Activated CD4-positive, alpha-beta memory T cell treated with anti-CD3 and anti-CD28 coated beads for 36 hours (primary cell): Measurements from ENCODE around the gene PIK3C2G. TPM values are rescaled to one million over a fixed set of nuclear protein-coding genes. Genes with fewer than 3 reads are reported as not detected.

Experiments
- CTCF ChIA-PET: fragments of 350-600 bp; sonication (Branson Sonifier 250); formaldehyde crosslinking; loops from one replicate; lab custom pipeline; 2021; ENCODE audit warnings: antibody characterized with exemption, inconsistent platforms; lab: Charles Lee
- POLR2A ChIA-PET: fragments of 350-600 bp; sonication (Branson Sonifier 250); formaldehyde crosslinking; loops from one replicate; lab custom pipeline; 2021; ENCODE audit warnings: antibody characterized with exemption; lab: Charles Lee
- DNase-seq: peaks from one replicate; pipeline ENCODE4 v3.0.0-alpha.2; 2020
- H3K27ac Mint-ChIP-seq: one replicate; pipeline ENCODE4 v1.8.0; 2021; ENCODE audit warnings: mixed read lengths
- H3K27me3 Mint-ChIP-seq: one replicate; pipeline ENCODE4 v1.8.0; 2021; ENCODE audit warnings: mixed read lengths
- H3K36me3 Mint-ChIP-seq: one replicate; pipeline ENCODE4 v1.8.0; 2021; ENCODE audit warnings: mixed read lengths
- H3K4me1 Mint-ChIP-seq: one replicate; pipeline ENCODE4 v1.8.0; 2021; ENCODE audit warnings: low read depth, mixed read lengths
- H3K4me3 Mint-ChIP-seq: one replicate; pipeline ENCODE4 v1.8.0; 2021; ENCODE audit warnings: mild to moderate bottlenecking, mixed read lengths
- H3K9me3 Mint-ChIP-seq: one replicate; pipeline ENCODE4 v1.8.0; 2021; ENCODE audit warnings: mixed read lengths
- intact Hi-C: fragments of 100-400 bp; cut with micrococcal nuclease; formaldehyde crosslinking; loops from one replicate; pipeline ENCODE4 v1.15.1; 2023
- total RNA-seq, 2 experiments: library from RNA; stranded (reverse); gene quantifications; one replicate each; pipeline ENCODE4 v1.2.3, GENCODE V29; 2021

Gene PIK3C2G
- total RNA-seq, 2 experiments from 2014 or later = not detected

DNA sequence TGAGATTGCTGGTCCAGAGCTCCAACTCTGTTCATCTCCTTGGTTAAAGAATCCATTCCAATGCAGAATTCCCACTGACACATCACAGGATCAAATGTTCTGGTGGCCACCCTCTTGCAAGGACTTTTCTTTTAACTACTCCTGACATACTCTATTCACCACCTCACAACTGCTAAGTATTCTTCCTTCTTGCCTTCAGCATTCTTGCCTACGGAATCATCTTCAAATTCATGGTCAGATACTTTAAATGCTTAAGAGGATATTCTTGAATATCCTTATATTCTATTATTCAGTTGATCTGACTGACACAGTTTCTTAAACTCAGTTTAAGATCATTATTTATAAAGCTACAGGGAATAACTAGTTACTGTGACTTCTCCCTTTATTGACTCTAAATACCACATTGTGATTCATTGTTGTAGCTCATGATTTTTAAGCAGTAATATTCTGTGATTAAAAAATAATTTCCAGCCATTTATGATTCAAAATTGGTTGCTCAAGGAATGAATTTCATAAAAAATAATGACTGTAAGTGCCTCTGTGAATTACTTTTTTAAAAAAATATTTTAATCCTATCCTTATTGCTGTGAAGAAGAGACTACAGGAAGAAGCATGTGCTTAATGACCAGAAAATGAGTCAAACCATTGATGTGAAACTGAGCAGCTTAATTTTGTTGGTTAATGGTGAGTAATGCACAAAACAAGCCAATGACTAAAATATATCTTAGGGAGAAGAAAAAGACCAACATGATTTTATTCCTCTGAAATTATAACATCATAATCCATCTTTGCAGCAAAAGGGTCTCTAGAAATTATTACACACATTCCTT lies 207.1 kb downstream of the PIK3C2G start:
- Mint-ChIP-seq H3K27ac (no peak overlapping the region), H3K4me1 (no peaks in the 10 kb centered on the region), H3K27me3 (no peaks in the 10 kb centered on the region), H3K36me3 (no peaks in the 10 kb centered on the region), H3K4me3 (no peak overlapping the region), H3K9me3 (no peaks in the 10 kb centered on the region)
- no peak for DNase-seq
- ChIA-PET POLR2A (no interaction called here), CTCF (no interaction called here)
- intact Hi-C loops = no loop called here

DNA sequence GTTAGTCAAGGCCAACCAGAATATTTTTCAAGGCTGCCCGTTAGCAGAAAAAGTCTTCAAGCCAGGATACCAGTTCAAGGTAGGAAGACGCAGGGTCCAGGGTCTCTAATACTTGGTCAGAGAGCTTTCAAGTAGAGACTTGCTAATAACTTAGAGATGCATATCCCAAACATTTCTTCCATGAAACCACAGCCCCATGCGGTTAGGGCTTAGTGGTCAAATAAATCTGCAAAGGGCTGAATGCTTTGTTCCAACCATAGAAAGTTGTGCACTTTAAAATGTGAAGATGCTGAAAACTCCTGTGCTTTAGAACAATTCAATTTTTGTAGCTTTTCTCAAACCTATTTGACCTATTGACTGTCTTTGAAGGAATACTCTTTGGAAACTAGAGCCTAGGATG lies 208.9 kb downstream of the PIK3C2G start:
- H3K4me3 Mint-ChIP-seq = no peak overlapping the region
- intact Hi-C loops = no loop called here
- H3K36me3 Mint-ChIP-seq = no peaks in the 10 kb centered on the region
- no peak for DNase-seq
- H3K27ac Mint-ChIP-seq = no peak overlapping the region
- CTCF ChIA-PET = interaction anchor here (0.7 kb wide), 1 partner anchor 259 kb away, joined by 6 read pairs; no protein-coding TSS in a partner anchor
- H3K4me1 Mint-ChIP-seq = no peaks in the 10 kb centered on the region
- no peaks in the 10 kb centered on the region for H3K9me3 Mint-ChIP-seq
- no peaks in the 10 kb centered on the region for H3K27me3 Mint-ChIP-seq
- POLR2A ChIA-PET = no interaction called here

DNA sequence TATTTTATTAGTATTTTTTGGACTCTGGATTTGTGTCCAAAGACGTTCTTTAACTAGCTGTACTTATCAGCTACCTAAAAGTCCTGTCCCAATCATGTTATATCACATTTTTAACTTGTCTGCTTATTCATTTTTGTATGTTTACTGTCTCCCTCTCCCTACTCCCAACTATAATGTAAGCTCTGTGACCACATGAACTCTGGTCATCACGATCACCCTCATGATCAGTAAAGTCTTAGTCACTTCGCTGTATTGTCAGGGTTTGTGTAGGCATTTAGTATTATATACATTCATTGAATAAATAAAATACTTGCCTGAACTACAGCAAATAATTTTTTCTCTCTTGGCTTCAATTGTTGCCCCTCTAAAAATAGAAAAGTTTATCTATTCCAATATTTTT lies 211.0 kb downstream of the PIK3C2G start:
- intact Hi-C loops = no loop called here
- DNase-seq = no peak
- ChIA-PET CTCF (no interaction called here), POLR2A (no interaction called here)
- no peaks in the 10 kb centered on the region for H3K4me1 Mint-ChIP-seq
- no peak overlapping the region for H3K27ac Mint-ChIP-seq
- H3K36me3 Mint-ChIP-seq = no peaks in the 10 kb centered on the region
- no peaks in the 10 kb centered on the region for H3K27me3 Mint-ChIP-seq
- H3K9me3 Mint-ChIP-seq = no peaks in the 10 kb centered on the region
- H3K4me3 Mint-ChIP-seq = no peak overlapping the region

DNA sequence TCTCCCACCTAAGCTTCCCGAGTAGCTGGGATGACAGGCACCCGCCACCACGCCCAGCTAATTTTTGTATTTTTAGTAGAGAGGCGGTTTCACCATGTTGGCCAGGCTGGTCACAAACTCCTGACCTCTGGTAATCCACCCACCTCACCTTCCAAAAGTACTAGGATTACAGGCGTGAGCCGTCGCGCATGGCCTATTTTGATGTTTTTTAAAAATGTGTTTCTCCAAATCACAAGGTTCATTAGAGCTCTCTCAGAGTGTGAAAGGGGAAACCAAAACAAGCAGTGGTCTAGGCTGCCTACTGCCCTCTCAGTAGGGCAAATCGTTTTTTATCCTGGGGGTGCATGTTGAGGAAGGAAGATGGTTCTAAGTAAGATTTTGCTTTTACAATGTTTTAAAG lies 211.5 kb downstream of the PIK3C2G start:
- ChIA-PET CTCF (no interaction called here), POLR2A (no interaction called here)
- no peak overlapping the region for H3K4me3 Mint-ChIP-seq
- no peaks in the 10 kb centered on the region for H3K27me3 Mint-ChIP-seq
- no peaks in the 10 kb centered on the region for H3K9me3 Mint-ChIP-seq
- H3K27ac Mint-ChIP-seq = no peak overlapping the region
- no peak for DNase-seq
- no peaks in the 10 kb centered on the region for H3K36me3 Mint-ChIP-seq
- H3K4me1 Mint-ChIP-seq = no peaks in the 10 kb centered on the region
- intact Hi-C loops = no loop called here

DNA sequence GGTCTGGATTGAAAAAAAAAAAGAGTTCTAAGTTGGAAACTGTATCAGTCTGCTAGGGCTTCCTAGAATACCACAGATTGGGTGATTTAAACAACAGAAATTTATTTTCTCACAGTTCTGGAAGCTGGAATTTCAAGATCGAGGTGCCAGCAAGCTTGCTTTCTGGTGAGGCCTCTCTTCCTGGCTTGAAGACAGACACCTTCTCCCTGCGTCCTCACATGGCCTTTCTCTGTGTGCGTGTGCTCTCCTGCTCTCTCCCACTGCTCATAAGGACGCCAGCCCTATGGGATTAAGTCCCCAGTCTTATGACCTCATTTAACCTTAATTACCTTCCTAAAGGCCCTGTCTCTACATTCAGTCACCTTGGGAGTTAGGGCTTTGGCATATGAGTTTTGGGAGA lies 215.5 kb downstream of the PIK3C2G start:
- H3K27me3 Mint-ChIP-seq = no peaks in the 10 kb centered on the region
- no peaks in the 10 kb centered on the region for H3K36me3 Mint-ChIP-seq
- ChIA-PET POLR2A (no interaction called here), CTCF (no interaction called here)
- H3K4me3 Mint-ChIP-seq = no peak overlapping the region
- H3K9me3 Mint-ChIP-seq = no peaks in the 10 kb centered on the region
- no peak overlapping the region for H3K27ac Mint-ChIP-seq
- H3K4me1 Mint-ChIP-seq = no peaks in the 10 kb centered on the region
- no peak for DNase-seq
- intact Hi-C loops = no loop called here

DNA sequence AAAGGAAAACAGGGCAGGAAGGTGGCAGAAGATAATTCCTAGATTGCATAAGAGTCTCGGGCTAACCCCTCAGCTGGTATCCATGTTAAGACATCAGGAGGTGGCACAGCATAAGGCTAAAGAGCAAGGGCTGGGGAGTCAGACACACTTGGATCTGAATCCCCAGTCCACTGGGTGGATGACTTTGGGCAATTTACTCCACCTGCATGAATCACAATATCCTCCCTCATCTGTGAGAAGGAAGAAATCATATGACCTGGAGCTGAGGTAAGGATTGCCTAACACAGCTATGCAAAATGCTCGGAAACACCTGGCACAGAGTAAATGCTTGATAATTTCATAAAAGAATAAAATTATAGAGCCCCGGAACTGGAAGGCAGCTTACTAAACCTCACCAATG lies 217.9 kb downstream of the PIK3C2G start:
- no peaks in the 10 kb centered on the region for H3K4me1 Mint-ChIP-seq
- H3K4me3 Mint-ChIP-seq = no peak overlapping the region
- H3K27ac Mint-ChIP-seq = no peak overlapping the region
- ChIA-PET CTCF (no interaction called here), POLR2A (no interaction called here)
- no peaks in the 10 kb centered on the region for H3K27me3 Mint-ChIP-seq
- no peak for DNase-seq
- peaks cover 9% of the 10 kb centered on the region for H3K9me3 Mint-ChIP-seq
- no peaks in the 10 kb centered on the region for H3K36me3 Mint-ChIP-seq
- intact Hi-C loops = no loop called here

DNA sequence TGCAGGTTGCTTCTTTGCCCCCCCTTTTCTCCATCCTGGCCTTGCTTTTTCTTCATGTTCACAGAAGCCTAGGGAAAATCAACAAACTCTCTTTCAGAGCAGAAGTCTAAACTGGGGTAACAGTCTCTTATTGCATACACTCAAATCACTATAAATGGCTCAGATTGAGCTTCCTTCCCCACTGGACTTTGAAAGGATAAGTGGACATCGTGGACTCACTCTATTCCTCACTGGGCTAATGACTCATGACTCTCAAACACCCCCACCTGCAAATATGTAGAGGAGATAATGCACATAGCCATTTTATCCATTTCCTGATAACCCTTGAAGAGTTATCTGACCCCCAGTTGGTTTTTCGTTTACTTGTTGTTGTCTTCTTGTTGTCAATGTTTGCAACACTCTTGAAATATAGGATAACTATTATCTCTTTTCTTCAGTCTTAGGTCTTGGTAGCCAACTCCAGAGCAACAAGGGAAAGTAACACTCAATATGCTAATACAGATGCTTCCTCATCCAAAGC lies 221.3 kb downstream of the PIK3C2G start:
- peaks cover 9% of the 10 kb centered on the region for H3K9me3 Mint-ChIP-seq
- no peaks in the 10 kb centered on the region for H3K27me3 Mint-ChIP-seq
- no peaks in the 10 kb centered on the region for H3K36me3 Mint-ChIP-seq
- intact Hi-C loops = no loop called here
- H3K4me1 Mint-ChIP-seq = no peaks in the 10 kb centered on the region
- no peak overlapping the region for H3K27ac Mint-ChIP-seq
- ChIA-PET CTCF (no interaction called here), POLR2A (no interaction called here)
- H3K4me3 Mint-ChIP-seq = no peak overlapping the region
- no peak for DNase-seq

DNA sequence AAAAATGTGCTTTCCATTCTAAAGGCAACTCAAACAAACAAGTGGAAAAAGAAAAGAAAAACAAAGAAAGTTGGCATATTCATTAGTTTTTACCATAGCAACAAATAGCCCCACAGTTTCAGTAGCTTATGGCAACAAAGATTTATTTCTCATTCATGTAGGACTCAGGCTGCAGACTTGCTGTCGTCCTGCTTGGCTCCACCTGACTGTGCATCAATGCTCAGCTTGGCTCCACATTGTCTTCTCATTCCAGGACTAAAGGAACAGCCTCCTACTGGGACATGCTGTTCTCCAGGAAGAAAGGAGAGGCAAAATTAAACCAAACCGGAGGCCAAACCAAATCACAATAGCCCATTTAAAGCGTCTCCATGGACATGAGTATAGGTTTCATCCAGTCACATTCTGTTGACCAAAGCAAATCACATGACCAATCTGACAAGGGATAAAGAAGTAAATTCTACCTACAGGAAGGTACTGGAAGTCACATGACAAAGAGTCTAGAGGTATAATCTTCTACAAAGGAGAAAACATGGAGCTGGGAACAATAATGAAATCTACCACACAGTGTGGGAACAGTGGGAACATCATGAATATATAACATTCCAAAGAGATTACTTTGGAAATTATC lies 222.5 kb downstream of the PIK3C2G start:
- POLR2A ChIA-PET = no interaction called here
- no peak for DNase-seq
- Mint-ChIP-seq H3K9me3 (peaks cover 9% of the 10 kb centered on the region), H3K36me3 (no peaks in the 10 kb centered on the region), H3K4me3 (no peak overlapping the region), H3K4me1 (no peaks in the 10 kb centered on the region), H3K27ac (no peak overlapping the region), H3K27me3 (no peaks in the 10 kb centered on the region)
- CTCF ChIA-PET = no interaction called here
- intact Hi-C loops = no loop called here

DNA sequence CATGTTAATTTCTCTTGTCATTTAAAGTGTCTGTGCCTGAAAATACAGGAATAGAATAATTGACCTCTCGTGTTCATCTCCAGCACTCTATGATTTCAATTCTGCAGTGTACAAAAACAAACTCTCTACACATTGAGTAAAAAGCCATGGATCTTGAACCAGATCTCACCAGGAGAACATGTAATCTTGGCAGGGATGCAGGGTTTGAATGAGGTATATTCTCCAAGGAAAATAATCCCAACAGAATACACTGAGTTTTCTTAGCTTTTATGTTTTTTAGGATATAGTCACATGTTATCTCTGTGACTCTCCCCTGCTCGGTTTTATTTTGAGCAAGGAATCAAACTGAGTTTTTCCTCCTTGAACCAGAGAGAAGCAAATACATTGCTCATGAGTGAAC lies 224.7 kb downstream of the PIK3C2G start:
- no peak overlapping the region for H3K4me3 Mint-ChIP-seq
- no peak overlapping the region for H3K27ac Mint-ChIP-seq
- H3K9me3 Mint-ChIP-seq = peaks cover 9% of the 10 kb centered on the region
- POLR2A ChIA-PET = no interaction called here
- no peaks in the 10 kb centered on the region for H3K4me1 Mint-ChIP-seq
- no peak for DNase-seq
- intact Hi-C loops = no loop called here
- CTCF ChIA-PET = interaction anchor here (0.7 kb wide), 1 partner anchor 79 kb away, joined by 3 read pairs; no protein-coding TSS in a partner anchor
- no peaks in the 10 kb centered on the region for H3K27me3 Mint-ChIP-seq
- H3K36me3 Mint-ChIP-seq = no peaks in the 10 kb centered on the region

DNA sequence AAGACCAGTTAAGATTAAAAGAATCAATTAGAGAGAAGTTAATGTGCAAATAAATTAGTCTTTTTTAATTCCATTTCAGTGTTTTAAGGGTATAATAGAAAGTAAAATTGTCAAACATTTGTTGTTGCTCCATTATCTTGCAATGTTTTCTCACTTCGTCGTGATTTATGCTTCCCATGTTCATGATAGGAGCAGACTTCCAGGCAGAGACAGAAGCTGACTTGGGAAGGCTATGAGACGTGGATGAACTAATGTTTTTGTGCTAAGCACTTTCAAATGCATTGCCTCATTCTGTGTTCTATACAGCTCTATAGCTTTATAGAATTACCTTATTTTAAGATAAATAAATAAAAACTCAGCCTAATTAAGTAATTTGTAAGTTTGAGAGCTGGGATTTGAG lies 226.2 kb downstream of the PIK3C2G start:
- Mint-ChIP-seq H3K4me1 (no peaks in the 10 kb centered on the region), H3K36me3 (no peaks in the 10 kb centered on the region), H3K27me3 (no peaks in the 10 kb centered on the region), H3K9me3 (peaks cover 9% of the 10 kb centered on the region), H3K27ac (no peak overlapping the region), H3K4me3 (no peak overlapping the region)
- intact Hi-C loops = no loop called here
- ChIA-PET CTCF (no interaction called here), POLR2A (no interaction called here)
- no peak for DNase-seq

DNA sequence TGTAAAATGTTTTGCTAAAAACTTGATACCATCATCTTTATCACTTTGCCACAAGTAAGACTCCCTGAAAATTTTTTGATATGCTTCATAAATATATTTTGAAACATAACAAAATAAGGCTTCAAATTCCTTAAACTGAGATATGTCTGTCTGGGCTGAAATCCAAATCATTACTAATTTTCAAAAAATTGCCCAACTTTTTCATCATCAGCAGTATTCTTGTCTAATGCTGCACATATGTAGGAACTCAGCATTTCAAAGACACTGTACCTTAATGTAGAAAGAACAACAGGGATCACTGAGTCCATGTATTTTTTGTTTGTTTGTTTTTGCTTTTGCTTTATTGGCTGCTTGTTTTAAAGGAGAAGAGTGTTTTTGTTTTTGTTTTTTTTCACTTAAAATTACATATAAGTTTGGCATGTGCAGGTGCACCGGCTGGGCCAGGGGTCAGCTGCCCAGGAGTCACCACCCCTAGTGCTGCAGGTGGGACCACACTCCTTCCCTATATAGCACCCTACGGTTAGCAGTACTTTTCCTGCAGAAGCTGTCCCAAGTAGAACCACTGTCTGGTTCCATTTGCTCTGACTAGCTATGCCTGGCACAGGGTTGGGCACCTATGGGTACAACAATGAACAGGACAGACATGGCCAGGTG lies 231.2 kb downstream of the PIK3C2G start:
- ChIA-PET CTCF (no interaction called here), POLR2A (no interaction called here)
- no peak overlapping the region for H3K4me3 Mint-ChIP-seq
- no peaks in the 10 kb centered on the region for H3K4me1 Mint-ChIP-seq
- H3K27me3 Mint-ChIP-seq = no peaks in the 10 kb centered on the region
- no peaks in the 10 kb centered on the region for H3K36me3 Mint-ChIP-seq
- DNase-seq = no peak
- H3K27ac Mint-ChIP-seq = no peak overlapping the region
- intact Hi-C loops = no loop called here
- peaks cover 2% of the 10 kb centered on the region for H3K9me3 Mint-ChIP-seq

DNA sequence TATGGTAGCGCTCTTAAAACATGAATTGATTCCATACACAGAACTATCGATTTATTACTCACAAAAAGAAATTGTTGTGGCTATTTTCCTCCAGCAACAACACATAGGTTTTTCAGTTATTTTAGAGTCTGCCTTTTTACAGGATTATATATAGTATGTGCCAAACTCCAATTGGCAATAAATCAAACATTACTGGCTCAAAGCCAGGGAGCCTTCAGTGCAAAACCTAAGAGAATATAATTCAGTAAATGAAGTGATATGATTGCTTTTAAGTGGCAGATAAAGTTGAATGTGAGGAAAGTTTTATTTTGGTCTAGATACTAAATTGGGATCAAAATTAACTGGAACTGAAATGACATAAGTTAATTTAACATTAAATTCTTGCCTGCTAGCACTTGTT lies 234.8 kb downstream of the PIK3C2G start:
- no peak overlapping the region for H3K27ac Mint-ChIP-seq
- H3K9me3 Mint-ChIP-seq = peaks cover 2% of the 10 kb centered on the region
- H3K36me3 Mint-ChIP-seq = no peaks in the 10 kb centered on the region
- H3K4me1 Mint-ChIP-seq = no peaks in the 10 kb centered on the region
- CTCF ChIA-PET = no interaction called here
- H3K4me3 Mint-ChIP-seq = no peak overlapping the region
- intact Hi-C loops = no loop called here
- DNase-seq = no peak
- no peaks in the 10 kb centered on the region for H3K27me3 Mint-ChIP-seq
- POLR2A ChIA-PET = no interaction called here
